HG02852 (cell line): ENCODE measurements around the gene RERE.

Experiments used
- ATAC-seq: cut with Tn5 transposase; IDR thresholded peaks from one replicate; pipeline ENCODE4 v1.9.1; 2021; ENCODE audit warnings: mild to moderate bottlenecking, moderate library complexity; ENCODE audit not compliant: unreplicated experiment

RERE gene

GRCh38 chr1:8817412-8818324, at the start of gene RERE:
RERE (minus strand) TSS chr1:8817640.
- peak; percentile 89 for ATAC-seq

DNA sequence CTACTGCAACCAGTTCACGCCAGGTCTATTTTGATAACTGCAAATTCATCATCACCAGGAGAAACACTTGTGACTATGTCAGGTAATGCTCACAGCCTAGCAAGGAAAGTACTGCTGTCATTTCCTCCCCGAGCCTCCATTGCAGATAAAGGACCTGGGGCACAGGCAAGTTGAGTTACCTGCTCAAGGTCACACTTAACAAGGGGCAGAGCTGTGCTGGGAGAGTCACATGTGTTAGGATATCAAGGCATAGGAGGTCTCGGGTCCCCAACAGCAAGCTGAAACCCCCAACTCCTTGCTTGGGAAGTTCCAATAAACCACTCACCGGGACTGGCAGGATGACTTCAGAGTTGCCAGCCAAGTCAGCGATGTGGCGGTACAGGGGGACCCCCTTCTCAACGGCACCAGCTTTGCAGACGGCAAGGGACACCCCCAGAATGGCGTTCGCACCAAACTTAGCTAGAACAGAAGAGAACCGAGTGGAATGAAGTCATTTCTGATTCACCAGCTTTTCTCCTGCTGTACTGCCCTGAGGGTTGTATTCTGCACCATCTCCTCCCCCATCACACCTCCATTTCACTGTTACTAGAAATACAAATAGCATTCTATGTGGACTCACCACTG, 49.5 kb upstream of the RERE start:
- no peak for ATAC-seq

DNA sequence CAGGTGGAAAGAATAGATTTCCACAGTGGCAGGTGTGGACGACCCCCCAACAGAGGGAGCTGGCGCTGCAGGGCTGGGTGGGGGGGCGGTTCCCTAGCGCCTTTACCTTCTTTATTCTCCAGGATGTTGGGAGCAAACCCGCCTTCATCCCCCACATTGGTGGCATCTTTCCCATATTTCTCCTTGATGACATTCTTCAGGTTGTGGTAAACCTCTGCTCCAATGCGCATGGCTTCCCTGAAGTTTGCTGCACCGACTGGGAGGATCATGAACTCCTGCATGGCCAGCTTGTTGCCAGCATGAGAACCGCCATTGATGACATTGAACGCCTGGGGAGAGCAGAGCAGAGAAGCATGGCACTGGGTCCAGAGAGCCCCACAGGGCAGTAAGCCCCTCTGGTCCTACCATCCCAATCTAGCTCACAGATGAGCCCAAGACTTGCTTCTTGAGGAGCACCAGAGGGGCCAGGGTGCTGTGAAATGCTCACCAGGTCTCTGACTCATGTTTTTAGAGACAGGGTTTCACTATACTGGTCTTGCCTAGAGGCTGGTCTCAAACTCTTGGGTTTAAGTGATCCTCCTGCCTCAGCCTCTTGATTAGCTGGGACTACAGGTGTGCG, 48.8 kb upstream of the RERE start:
- no peak for ATAC-seq

DNA sequence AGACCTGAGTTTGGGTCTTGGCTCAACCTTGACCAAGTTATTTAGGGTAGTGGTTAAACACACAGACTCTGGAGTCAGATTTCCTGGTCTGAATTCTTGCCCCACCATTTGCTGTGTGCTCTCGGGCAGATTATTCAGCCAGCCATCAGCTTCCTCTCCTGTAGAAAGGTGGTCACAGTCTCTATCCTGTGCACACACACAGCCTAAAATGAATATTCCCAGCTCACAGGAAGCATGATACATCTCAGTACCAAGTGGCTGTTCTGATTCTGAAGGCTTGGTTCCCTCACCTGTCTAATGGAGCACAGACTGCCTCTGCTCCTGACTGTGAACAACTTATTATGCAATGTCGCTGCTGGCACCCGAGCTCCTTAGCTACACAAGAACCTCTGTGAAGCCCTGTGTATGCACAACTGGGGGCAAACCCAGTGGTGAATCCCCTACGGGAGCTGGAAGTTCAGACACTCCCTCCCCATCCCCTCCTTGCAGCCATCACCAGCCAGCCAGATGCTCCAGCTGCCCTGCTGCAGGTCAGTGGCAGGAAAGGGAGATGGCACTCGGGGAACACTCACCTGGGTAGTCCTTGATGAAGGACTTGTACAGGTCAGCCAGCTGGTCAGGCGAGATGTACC, 47.4 kb upstream of the RERE start:
- ATAC-seq = no peak

GRCh38 chr1:8863794-8864233, 46.4 kb upstream of the RERE start:
- no peak for ATAC-seq

GRCh38 chr1:8863138-8863537, 45.7 kb upstream of the RERE start:
- no peak for ATAC-seq

DNA sequence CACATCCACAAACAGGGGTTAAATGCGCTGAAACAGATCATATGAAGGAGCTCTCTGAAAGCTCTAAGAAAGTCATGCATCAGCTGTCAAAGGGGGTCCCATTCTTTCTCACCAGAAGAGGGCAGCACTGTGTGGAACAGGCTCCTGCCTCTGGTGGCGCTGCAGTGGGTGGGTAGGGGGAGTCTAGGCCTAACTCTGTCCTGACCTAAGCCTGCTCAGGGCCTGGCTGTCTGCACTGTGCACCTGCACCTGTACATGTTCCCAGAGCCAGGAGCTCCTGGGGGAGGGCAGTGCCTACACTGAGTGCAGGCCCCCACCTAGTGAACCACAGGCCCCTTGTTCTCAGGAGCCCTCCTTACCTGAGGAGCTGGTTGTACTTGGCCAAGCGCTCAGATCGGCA, 45.1 kb upstream of the RERE start:
- ATAC-seq = no peak

- ATAC-seq = no peak
Measured at GRCh38 chr1:8860738-8861516, 43.5 kb upstream of the RERE start.

GRCh38 chr1:8858888-8859706, 41.7 kb upstream of the RERE start:
- no peak for ATAC-seq

- ATAC-seq = no peak
Measured at GRCh38 chr1:8858112-8858668, 40.8 kb upstream of the RERE start.

- no peak for ATAC-seq
Measured at GRCh38 chr1:8856689-8857412, 39.4 kb upstream of the RERE start.

- ATAC-seq = no peak
Measured at GRCh38 chr1:8854240-8854639, 36.8 kb upstream of the RERE start.

DNA sequence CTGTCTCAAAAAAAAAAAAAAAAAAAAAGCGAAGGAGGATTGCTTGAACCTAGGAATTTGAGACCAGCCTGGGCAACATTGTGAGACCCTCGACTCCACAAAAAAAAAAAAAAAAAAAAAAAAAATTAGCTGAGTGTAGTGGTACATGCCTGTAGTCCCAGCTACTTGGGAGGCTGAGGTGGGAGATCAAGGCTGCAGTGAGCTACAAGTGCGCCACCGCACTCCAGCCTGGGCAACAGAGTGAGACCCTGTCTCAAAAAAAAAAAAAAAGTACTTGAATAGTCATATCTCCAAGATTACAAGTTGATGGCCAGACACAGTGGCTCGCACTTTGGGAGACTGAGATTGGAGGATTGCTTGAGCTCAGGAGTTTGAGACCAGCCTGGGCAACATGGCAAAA, 33.6 kb upstream of the RERE start:
- no peak for ATAC-seq

DNA sequence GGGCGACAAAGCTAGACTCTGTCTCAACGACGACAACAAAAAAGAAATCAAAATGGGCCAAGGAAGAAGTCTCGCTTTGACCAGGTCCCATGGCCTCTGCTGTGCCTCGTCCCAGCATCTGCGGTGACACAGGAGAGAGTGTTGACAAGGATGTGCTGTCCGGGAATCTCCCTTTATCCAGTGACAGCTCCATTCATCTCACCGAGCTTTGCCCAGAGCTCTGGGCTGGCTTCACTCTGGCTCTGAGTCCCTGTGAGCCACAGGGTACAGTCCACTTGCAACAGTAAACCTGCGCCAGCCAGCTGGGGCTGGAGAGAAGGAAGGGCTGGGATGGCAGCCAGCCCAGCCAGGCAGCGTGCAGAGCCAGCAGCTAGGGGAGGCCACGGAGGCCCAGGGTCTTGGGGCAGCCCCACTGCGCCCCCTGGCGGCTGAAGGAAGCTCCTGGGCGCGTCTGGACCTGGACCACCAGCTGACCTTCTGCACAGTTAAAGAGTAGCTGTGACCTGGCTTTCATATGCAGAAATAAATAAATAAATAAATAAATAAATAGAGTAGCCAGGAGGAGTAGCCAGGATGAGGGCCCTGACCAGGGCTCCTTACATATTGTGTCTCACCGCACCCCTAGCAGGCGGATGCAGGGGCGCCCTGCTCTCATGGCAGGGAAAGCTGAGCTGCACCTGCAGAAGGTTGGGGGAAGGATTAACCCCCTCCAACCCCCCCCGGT, 31.4 kb upstream of the RERE start:
- no peak for ATAC-seq

GRCh38 chr1:8847990-8848389, 30.6 kb upstream of the RERE start:
- no peak for ATAC-seq

- no peak for ATAC-seq
Measured at GRCh38 chr1:8846263-8846662, 28.8 kb upstream of the RERE start.

DNA sequence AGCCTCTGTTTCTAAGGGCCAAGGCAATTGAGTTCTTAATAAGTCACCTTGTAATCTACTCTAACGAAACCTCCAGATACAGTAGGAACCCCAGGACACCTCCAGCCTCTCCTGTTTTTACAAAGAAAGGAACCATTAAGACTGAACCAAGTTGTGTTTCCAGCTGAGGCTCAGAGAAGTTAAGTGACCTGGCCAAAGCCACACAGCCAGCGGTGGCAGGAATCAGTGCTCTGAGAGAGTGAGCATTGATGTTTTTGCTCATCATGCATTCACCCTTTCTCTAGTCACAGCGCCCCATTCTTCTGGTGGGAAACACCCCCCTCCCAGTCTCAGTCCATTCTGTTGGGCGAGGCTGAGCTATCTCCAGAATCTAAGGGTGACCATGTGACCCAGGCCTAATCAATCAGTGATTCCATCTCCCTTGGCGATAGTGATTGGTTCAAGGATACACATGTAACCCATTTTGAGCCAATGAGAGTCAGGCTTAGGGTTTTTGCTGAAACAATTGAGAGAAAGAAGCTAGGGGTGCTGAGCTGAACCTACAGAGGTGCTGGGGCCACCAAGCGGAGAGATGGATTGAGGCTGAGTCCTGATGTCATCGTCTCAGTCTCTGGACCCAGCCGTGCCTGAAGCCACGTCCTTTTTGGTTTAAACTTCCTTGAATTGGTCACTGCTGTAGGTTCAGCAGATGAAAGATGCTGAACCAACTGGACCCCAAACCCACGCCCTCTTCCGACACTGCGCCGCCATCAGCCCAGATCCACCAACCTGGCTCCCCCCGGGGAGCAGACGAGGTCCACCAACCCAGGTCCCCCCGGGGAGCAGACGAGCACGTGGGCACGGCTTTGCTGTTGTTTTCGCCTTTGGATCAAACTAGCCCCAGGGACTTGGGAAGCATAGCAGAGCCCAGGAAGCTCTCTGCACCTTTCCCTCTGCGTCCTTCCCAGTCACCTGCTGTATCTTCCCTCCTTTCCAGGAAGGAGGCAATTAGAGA, 28.0 kb upstream of the RERE start:
- ATAC-seq = no peak
